H1 (cell line): ENCODE data around the gene EMP3.

Experiments used
- SAP30 ChIP-seq: fragments of 300-600 bp; sonication (generic); IDR thresholded peaks from 2 replicates; pipeline ENCODE4 v1.7.1; 2012; ENCODE audit warnings: low read length, moderate library complexity, mild to moderate bottlenecking, inconsistent platforms; ENCODE audit not compliant: insufficient read depth, insufficient replicate concordance
- SP1 ChIP-seq: IDR thresholded peaks from 2 replicates; pipeline ENCODE4 v1.6.1; 2011; ENCODE audit warnings: low read depth, low read length
- SP4 ChIP-seq: IDR thresholded peaks from 2 replicates; pipeline ENCODE4 v1.6.1; 2012; ENCODE audit warnings: low read length, inconsistent platforms
- TBP ChIP-seq: IDR thresholded peaks from 2 replicates; pipeline ENCODE4 v1.6.1; 2011; ENCODE audit warnings: low read depth, low read length, improper control_type of control experiment
- TF ChIP-seq, protein P1 (sequence below), 3 experiments: IDR thresholded peaks; 1 replicate in 2 of 3; 2 replicates in 1 of 3; pipeline versions ENCODE4 v1.5.1 to v1.6.1; 2011; ENCODE audit warnings: low read length in 3 of 3, mild to moderate bottlenecking in 3 of 3, inconsistent platforms in 2 of 3, low read depth in 1 of 3, moderate library complexity in 1 of 3; ENCODE audit not compliant: insufficient read depth in 1 of 3; ENCODE audit errors: control extremely low read depth in 1 of 3

DNA sequence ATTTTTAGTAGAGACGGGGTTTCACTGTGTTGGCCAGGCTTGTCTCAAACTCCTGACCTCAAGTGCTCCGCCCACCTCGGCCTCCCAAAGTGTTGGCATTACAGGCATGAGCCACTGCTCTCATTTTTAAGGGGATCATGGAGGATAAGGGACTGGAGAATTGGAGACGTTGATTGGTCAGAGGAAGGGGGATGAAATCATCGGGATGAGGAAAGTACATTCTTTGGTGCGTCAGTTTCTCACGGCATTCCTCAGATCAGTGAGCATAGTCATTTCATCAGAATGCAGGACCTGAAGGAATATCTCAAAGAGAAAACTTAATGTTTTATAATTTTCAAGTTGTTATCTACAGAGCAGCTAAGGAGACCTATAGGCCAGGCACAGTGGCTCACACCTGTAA is 41.4 kb upstream of the EMP3 start:
- TF ChIP-seq SAP30: no peak
- TF ChIP-seq, protein P1, sequence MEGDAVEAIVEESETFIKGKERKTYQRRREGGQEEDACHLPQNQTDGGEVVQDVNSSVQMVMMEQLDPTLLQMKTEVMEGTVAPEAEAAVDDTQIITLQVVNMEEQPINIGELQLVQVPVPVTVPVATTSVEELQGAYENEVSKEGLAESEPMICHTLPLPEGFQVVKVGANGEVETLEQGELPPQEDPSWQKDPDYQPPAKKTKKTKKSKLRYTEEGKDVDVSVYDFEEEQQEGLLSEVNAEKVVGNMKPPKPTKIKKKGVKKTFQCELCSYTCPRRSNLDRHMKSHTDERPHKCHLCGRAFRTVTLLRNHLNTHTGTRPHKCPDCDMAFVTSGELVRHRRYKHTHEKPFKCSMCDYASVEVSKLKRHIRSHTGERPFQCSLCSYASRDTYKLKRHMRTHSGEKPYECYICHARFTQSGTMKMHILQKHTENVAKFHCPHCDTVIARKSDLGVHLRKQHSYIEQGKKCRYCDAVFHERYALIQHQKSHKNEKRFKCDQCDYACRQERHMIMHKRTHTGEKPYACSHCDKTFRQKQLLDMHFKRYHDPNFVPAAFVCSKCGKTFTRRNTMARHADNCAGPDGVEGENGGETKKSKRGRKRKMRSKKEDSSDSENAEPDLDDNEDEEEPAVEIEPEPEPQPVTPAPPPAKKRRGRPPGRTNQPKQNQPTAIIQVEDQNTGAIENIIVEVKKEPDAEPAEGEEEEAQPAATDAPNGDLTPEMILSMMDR (IDR thresholded peaks at IDR 0.05; ENCODE audit: control extremely low read depth in 1 of 3, insufficient read depth in 1 of 3, low read depth in 1 of 3, low read length in 3 of 3): no peak
- TF ChIP-seq SP4: no peak
- TF ChIP-seq TBP: no peak
- no peak for TF ChIP-seq SP1
